Smooth muscle cell (in vitro differentiated cells): ENCODE results near the gene ITGA11. TPM values are rescaled to one million over a fixed set of nuclear protein-coding genes. Genes with fewer than 3 reads are reported as not detected.

Experiments
- DNase-seq: peaks from one replicate; lab custom pipeline; 2025; ENCODE audit not compliant: unreplicated experiment; lab: John Stamatoyannopoulos, UW
- H2AFZ ChIP-seq: fragments of 200-600 bp; sonication (generic); 2 replicates; pipeline ENCODE4 v1.6.0; 2016; ENCODE audit warnings: antibody characterized with exemption, low read depth, mild to moderate bottlenecking
- H3F3A ChIP-seq: fragments of 200-600 bp; sonication (generic); 2 replicates; pipeline ENCODE4 v1.6.0; 2017; ENCODE audit warnings: antibody characterized with exemption, low read depth
- H3K27ac ChIP-seq: fragments of 200-600 bp; sonication (generic); 2 replicates; pipeline ENCODE4 v1.5.1; 2016; ENCODE audit warnings: low read depth, mild to moderate bottlenecking
- H3K27me3 ChIP-seq: fragments of 200-600 bp; sonication (generic); 2 replicates; pipeline ENCODE4 v1.6.1; 2016; ENCODE audit warnings: low read depth, mild to moderate bottlenecking
- H3K36me3 ChIP-seq: fragments of 200-600 bp; sonication (generic); 2 replicates; pipeline ENCODE4 v1.5.1; 2016; ENCODE audit warnings: low read depth
- H3K4me1 ChIP-seq: fragments of 200-600 bp; sonication (generic); 2 replicates; pipeline ENCODE4 v1.5.1; 2016; ENCODE audit warnings: low read depth
- H3K4me2 ChIP-seq: fragments of 200-600 bp; sonication (generic); 2 replicates; pipeline ENCODE4 v1.6.0; 2016; ENCODE audit warnings: mild to moderate bottlenecking
- H3K4me3 ChIP-seq: fragments of 200-600 bp; sonication (generic); 2 replicates; pipeline ENCODE4 v1.5.1; 2016; ENCODE audit warnings: mild to moderate bottlenecking
- H3K79me2 ChIP-seq: fragments of 200-600 bp; sonication (generic); 2 replicates; pipeline ENCODE4 v1.6.0; 2016; ENCODE audit warnings: low read depth, mild to moderate bottlenecking
- H3K9ac ChIP-seq: fragments of 200-600 bp; sonication (generic); 2 replicates; pipeline ENCODE4 v1.6.0; 2016; ENCODE audit warnings: low read depth
- H3K9me3 ChIP-seq: fragments of 200-600 bp; sonication (generic); replicated peaks from 2 replicates; pipeline ENCODE4 v1.5.1; 2016; ENCODE audit warnings: low read depth
- H4K20me1 ChIP-seq: fragments of 200-600 bp; sonication (generic); 2 replicates; pipeline ENCODE4 v1.6.0; 2016; ENCODE audit warnings: low read depth
- WGBS: methylation state at CpG from one replicate; pipeline ENCODE4 v1.1.7; 2016; ENCODE audit warnings: low lambda C conversion rate; 5-methylcytosine and 5-hydroxymethylcytosine counted together
- polyA plus RNA-seq: library from polyadenylated mRNA; unstranded; fragments of >200 nt; fragmentation: Nextera tagmentation; extraction: Ambion mirVana; gene quantifications from 2 replicates; pipeline ENCODE4 v1.2.1, GENCODE V29; 2016
- total RNA-seq: library from RNA; depleted of rRNA; stranded (reverse); fragments of >200 nt; gene quantifications from 2 replicates; pipeline ENCODE4 v1.2.3, GENCODE V29; 2014
- TF ChIP-seq, protein P1 (sequence below): fragments of 200-600 bp; sonication (generic); IDR thresholded peaks from 2 replicates; pipeline ENCODE4 v1.5.1; 2017; ENCODE audit warnings: borderline replicate concordance, mild to moderate bottlenecking, antibody characterized with exemption; ENCODE audit not compliant: insufficient read depth, poor library complexity, severe bottlenecking

ITGA11 gene
- total and polyA plus RNA-seq, 2 experiments from 2014 or later = 87.8 to 133 TPM

DNA sequence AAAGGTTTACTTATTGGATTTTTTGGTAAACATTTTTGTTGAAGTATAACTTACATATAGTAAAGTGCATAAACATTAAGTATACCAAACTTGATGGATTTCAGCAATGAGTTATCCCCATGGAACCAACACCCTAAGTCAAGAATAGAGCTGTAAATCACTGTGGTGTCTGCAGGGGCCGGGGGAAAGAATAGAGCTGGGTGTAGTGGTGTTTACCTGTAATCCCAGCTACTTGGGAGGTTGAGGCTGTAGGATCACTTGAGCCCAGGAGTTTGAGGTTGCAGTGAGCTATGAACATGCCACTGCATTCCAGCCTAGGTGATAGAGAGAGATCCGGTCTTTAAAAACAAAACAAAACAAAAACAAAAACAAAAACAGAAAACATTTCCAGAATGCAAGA, 167.7 kb downstream of the ITGA11 start:
- WGBS = 43% methylated on average over 2 of the region's 2 CpGs
- Histone ChIP-seq H3K79me2 (no peaks in the 10 kb centered on the region), H3K27me3 (no peaks in the 10 kb centered on the region), H3K9ac (no peak overlapping the region), H3K9me3 (no peaks in the 10 kb centered on the region), H3K4me2 (no peak overlapping the region), H3K27ac (no peak overlapping the region), H3F3A (no peaks in the 10 kb centered on the region), H2AFZ (no peak overlapping the region), H3K4me3 (no peak overlapping the region), H3K36me3 (no peaks in the 10 kb centered on the region), H3K4me1 (no peaks in the 10 kb centered on the region), H4K20me1 (no peaks in the 10 kb centered on the region)
- TF ChIP-seq, protein P1, sequence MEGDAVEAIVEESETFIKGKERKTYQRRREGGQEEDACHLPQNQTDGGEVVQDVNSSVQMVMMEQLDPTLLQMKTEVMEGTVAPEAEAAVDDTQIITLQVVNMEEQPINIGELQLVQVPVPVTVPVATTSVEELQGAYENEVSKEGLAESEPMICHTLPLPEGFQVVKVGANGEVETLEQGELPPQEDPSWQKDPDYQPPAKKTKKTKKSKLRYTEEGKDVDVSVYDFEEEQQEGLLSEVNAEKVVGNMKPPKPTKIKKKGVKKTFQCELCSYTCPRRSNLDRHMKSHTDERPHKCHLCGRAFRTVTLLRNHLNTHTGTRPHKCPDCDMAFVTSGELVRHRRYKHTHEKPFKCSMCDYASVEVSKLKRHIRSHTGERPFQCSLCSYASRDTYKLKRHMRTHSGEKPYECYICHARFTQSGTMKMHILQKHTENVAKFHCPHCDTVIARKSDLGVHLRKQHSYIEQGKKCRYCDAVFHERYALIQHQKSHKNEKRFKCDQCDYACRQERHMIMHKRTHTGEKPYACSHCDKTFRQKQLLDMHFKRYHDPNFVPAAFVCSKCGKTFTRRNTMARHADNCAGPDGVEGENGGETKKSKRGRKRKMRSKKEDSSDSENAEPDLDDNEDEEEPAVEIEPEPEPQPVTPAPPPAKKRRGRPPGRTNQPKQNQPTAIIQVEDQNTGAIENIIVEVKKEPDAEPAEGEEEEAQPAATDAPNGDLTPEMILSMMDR = no peak
- DNase-seq = no peak

DNA sequence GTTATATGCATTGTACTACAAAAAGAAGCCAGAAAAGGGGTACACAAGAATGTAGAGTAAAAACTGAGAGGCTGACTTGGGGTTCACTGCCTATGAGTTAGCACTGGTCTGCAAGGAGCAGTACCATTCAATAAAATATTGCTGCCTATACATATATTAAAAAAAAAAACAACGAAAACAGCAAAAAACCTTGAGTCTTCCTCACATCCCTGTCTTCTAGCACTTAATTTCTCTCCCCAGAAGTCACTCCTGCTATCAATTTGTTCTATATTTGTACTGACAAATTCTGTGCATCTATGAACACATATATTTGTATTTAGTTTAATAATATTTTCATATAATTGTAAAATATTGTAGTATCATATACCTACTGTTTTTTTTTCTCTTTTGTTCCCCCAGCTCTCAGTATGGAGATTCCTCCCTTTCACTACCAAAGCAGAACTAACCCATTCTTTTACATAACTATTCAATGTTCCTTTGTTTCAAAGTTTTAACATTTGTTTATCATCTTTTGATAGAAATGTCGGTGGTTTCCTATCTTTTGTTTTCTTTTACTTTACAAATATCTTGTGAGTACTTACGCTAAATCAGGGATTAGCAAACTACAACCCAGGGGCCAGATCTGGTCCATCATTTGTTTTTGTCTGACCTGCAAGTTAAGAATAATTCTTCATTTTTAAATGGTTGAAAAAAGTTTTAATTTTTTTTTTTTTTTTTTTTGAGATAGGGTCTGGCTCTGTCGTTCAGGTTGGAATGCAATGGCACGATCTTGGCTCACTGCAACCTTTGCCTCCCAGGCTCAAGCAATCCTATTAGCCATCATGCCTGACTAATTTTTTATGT, 169.2 kb downstream of the ITGA11 start:
- 56% methylated on average over 5 of the region's 5 CpGs for WGBS
- no peak overlapping the region for H3K27ac ChIP-seq
- H3K36me3 ChIP-seq = no peaks in the 10 kb centered on the region
- TF ChIP-seq, protein P1 = no peak
- no peak overlapping the region for H3K4me2 ChIP-seq
- no peak overlapping the region for H3K4me3 ChIP-seq
- no peaks in the 10 kb centered on the region for H4K20me1 ChIP-seq
- no peaks in the 10 kb centered on the region for H3K9me3 ChIP-seq
- H3F3A ChIP-seq = no peaks in the 10 kb centered on the region
- no peak for DNase-seq
- no peaks in the 10 kb centered on the region for H3K4me1 ChIP-seq
- H3K9ac ChIP-seq = no peak overlapping the region
- H2AFZ ChIP-seq = no peak overlapping the region
- no peaks in the 10 kb centered on the region for H3K79me2 ChIP-seq
- no peaks in the 10 kb centered on the region for H3K27me3 ChIP-seq

DNA sequence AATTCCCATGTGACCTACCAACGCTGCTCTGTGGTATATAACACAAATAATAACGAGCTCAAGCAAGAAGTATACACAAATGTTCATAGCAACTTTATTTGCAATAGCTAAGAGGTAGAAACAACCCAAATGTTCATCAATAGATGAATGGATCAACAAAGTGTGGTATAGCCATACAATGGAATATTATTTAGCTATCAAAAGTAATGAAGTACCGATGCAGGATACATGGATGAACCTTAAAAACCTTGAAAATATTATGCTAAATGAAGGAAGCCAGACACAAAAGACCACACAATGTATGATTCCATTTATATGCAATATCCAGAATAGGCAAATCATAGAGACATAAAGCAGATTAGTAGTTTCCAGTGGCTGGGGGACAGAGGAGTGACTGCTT, 170.0 kb downstream of the ITGA11 start:
- TF ChIP-seq, protein P1 = no peak
- Histone ChIP-seq H3K79me2 (no peaks in the 10 kb centered on the region), H3K36me3 (no peaks in the 10 kb centered on the region), H3K4me3 (no peak overlapping the region), H3K9me3 (no peaks in the 10 kb centered on the region), H3K27ac (no peak overlapping the region), H2AFZ (no peak overlapping the region), H3K4me2 (no peak overlapping the region), H3K27me3 (no peaks in the 10 kb centered on the region), H3K9ac (no peak overlapping the region), H3F3A (peaks cover 5% of the 10 kb centered on the region), H3K4me1 (peaks cover 5% of the 10 kb centered on the region), H4K20me1 (no peaks in the 10 kb centered on the region)
- DNase-seq = no peak
- 98% methylated on average over 3 of the region's 3 CpGs for WGBS

DNA sequence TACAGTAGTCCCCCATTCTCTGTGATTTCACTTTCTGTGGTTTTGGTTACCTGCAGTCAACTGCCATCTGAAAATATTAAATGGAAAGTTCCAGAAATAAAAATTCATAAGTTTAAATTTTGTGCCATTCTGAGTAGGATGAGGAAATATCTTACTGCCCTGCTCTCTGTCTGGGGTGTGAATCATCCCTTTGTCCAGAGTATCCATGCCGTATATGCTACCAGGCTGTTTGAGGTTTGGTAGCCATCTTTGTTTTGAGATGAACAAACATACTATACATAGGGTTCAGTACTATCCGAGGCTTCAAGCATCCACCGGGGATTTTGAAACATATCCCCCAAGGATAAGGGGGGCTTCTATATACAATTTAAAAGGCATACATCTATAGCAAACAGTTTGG, 170.7 kb downstream of the ITGA11 start:
- DNase-seq = no peak
- no peak overlapping the region for H3K9ac ChIP-seq
- no peak overlapping the region for H3K4me3 ChIP-seq
- no peak overlapping the region for H3K27ac ChIP-seq
- WGBS = 83% methylated on average over 3 of the region's 3 CpGs
- TF ChIP-seq, protein P1 = no peak
- H3K9me3 ChIP-seq = no peaks in the 10 kb centered on the region
- H4K20me1 ChIP-seq = no peaks in the 10 kb centered on the region
- H3F3A ChIP-seq = peaks cover 5% of the 10 kb centered on the region
- H3K4me1 ChIP-seq = peaks cover 10% of the 10 kb centered on the region
- H3K27me3 ChIP-seq = no peaks in the 10 kb centered on the region
- H2AFZ ChIP-seq = no peak overlapping the region
- H3K36me3 ChIP-seq = no peaks in the 10 kb centered on the region
- no peaks in the 10 kb centered on the region for H3K79me2 ChIP-seq
- no peak overlapping the region for H3K4me2 ChIP-seq
